GM18870 (cell line): ENCODE measurements around the gene ITGB8.
"Not testable (repeated sequence)": the region's sequence is repeated elsewhere in the genome, so short reads cannot be mapped to it uniquely, and the experiment has no call there.

Source experiments
- ATAC-seq: cut with Tn5 transposase; IDR thresholded peaks from one replicate; pipeline ENCODE4 v1.9.1; 2021; ENCODE audit warnings: moderate library complexity; ENCODE audit not compliant: unreplicated experiment

Gene ITGB8

GRCh38 chr7:20330239-20330927 is at the start of gene ITGB8:
Gene ITGB8 (plus strand): TSS chr7:20330900. CDS start chr7:20331807, 907 bp downstream.
- ATAC-seq: peak; percentile 40

GRCh38 chr7:20282959-20283358 is 47.7 kb upstream of the ITGB8 start:
- peak; percentile 34 for ATAC-seq

DNA sequence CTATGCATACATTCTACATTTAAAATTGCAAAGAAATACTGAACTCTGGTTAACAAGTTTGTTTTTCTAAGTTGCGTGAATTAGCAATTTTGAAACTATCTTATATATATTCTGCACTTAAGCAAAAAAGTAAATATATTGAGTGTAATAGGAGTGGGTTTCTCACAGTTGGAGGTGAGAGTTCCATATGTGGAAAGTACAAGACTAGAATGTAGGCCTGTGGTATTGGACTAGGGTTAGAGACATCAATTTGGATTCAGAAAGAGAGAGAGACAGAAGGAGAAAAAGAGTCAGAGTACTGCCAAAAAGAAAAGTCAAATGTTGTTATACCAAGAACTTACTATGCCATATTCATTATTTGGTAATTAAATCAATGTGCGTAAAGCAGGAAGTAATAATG is 47.3 kb upstream of the ITGB8 start:
- ATAC-seq: peak; percentile 4

- ATAC-seq: peak; percentile 56
Measured at GRCh38 chr7:20284003-20284770, 46.5 kb upstream of the ITGB8 start.

GRCh38 chr7:20284771-20285143 is 45.9 kb upstream of the ITGB8 start:
- ATAC-seq: no peak

DNA sequence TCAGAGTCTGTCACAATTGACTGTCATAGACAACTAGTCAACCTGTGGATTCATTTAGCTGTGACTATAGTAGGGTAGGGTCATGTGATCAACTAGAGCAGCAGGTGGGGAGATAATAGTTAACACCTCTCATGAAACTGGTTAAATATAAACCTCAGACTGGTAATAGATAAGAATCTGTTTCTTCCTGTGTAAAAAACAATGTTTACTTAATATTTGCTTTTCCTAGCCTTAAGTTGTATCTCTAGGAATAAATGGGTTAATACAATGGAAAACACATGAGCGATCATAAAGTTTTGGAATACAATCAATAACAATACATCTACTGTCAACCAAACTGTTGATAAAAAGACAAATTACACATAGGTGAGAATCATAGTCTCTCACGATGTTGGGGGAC is 43.4 kb upstream of the ITGB8 start:
- no peak for ATAC-seq

GRCh38 chr7:20288036-20288435 is 42.7 kb upstream of the ITGB8 start:
- no peak for ATAC-seq

DNA sequence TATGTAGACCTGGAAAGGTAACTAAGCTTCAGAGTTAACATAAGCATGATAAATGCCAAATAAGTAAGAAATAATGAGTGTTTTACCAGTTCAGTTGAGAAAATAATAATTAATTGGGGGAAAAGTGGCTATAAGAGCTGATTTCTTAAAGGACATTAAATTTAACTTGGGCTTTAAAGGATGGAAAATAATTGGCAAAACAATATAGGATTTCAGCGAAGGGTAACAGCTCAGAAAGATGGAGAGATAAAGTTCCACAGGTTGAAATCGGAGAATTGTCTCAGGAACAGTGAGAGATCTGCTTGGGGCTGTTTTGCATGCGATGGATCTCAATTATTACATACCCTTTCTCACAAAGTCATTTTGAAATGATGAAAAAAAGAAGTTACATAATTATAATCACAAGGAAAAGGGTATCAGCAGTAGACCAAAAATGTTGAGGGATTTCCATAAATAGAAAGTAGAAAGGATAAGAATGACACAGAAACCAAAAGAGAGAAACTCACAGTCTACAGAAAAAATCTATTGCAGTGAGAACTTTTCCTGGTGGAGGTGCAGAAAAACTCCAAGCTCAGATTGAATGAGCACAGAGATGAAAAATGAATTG is 40.1 kb upstream of the ITGB8 start:
- ATAC-seq: no peak

- no peak for ATAC-seq
Measured at GRCh38 chr7:20293336-20293735, 37.4 kb upstream of the ITGB8 start.

GRCh38 chr7:20296444-20296843 is 34.3 kb upstream of the ITGB8 start:
- ATAC-seq: no peak

GRCh38 chr7:20296901-20297300 is 33.8 kb upstream of the ITGB8 start:
- ATAC-seq: no peak

- ATAC-seq: peak; percentile 30
Measured at GRCh38 chr7:20298486-20298901, 32.2 kb upstream of the ITGB8 start.

DNA sequence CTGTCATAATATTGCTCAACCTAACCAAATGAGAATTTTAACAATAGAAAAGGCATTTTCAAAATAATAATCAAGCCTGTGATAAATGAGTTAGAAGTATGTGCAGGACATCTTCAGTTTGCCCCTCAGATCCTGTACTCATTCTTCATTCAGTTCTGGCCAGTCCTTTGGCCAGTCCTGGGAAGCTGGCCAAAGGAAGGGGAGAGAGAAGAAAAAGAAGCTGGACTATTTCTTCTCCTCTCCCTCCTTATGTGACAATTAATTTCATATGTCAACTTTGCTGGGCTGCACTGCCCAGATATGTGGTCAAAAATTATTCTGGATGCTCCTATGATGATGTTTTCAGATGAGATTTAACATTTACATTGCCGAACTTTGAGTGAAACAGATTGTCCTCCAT is 31.6 kb upstream of the ITGB8 start:
- ATAC-seq: no peak

DNA sequence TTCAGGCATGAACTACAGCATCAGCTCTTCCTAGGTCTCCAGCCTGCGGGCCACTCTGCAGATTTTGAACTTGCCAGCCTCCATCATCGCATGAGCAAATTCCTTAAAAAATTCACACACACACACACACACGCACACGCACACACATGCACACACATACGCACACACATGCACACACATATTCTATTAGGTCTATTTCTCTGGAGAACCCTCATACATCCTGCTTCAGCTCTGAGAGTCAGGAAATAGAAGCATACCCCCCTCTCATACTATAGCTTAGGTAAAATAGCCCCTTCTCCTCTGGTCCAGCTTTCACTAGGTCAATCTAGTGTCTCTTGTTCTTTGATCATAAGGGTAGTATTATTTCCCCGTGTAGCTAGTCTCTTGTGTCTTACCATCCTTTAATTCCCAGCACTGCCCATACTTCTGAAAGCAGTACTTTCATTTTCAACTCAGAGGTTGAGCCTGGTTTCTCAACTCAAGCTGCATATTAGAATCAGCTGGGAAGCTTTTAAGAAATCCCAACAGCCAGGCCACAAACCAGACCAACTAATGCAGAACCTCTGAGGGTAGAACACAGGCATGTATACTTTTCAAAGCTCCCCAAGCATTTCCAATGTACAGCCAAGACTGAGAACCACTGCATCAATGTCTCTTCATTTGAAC is 30.9 kb upstream of the ITGB8 start:
- ATAC-seq: peak; percentile 75

- peak; percentile 38 for ATAC-seq
Measured at GRCh38 chr7:20301311-20301939, 29.3 kb upstream of the ITGB8 start.

GRCh38 chr7:20302300-20302699 is 28.4 kb upstream of the ITGB8 start:
- not testable (repeated sequence) for ATAC-seq

- ATAC-seq: no peak
Measured at GRCh38 chr7:20302891-20303290, 27.8 kb upstream of the ITGB8 start.

- ATAC-seq: no peak
Measured at GRCh38 chr7:20304366-20304765, 26.3 kb upstream of the ITGB8 start.

- ATAC-seq: no peak
Measured at GRCh38 chr7:20305726-20306125, 25.0 kb upstream of the ITGB8 start.

- no peak for ATAC-seq
Measured at GRCh38 chr7:20306180-20306946, 24.3 kb upstream of the ITGB8 start.
